HG02884 (cell line): ENCODE results near the gene MRPL12.
"Not testable (repeated sequence)": the region's sequence is repeated elsewhere in the genome, so short reads cannot be mapped to it uniquely, and the experiment has no call there.

Source experiments
- ATAC-seq: cut with Tn5 transposase; IDR thresholded peaks from one replicate; pipeline ENCODE4 v1.9.1; 2021; ENCODE audit warnings: mild to moderate bottlenecking, moderate library complexity; ENCODE audit not compliant: unreplicated experiment

The MRPL12 gene

DNA sequence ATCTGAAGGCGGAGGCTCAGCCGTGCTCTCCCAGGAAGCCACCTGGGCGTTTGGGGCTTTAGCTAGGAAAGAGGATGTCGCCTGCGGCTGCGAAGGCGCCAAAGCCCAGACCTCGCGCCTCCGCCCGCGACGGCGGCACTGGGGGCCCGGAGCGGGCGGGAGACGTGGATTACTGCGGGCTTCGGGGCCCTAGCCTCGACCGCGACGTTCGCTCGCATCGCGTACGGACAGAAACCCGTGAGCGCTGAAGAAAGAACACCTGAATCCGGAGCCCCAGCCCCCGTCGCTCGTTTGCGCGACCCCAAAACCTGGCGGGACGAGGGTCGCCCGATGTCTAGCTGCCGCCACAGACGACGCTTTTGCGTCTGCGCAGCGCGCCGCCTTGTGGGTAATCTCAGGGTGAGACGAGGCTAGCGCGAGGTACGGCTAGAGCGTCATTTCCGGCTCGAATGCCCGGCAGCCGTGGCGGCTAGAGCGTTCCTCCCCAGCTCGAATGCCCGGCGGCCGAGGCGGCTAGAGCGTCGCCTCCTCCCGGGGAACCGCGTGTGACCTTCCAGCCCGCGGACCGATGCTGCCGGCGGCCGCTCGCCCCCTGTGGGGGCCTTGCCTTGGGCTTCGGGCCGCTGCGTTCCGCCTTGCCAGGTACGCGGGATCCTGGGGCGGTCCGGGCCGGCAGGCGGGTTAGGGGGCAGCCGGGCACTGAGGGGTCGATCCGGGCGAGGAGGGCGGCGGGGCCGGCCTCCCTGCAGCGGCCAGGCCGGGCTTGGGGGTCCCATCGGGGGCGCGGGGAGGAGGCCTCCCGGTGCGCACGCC is at the start of gene MRPL12:
MRPL12 (plus strand) TSS at position 434 of the 813 bp plus-strand sequence; CDS start at position 569, 135 bp downstream.
- peak; percentile 75 for ATAC-seq

GRCh38 chr17:81655378-81656117 is 47.6 kb upstream of the MRPL12 start:
- no peak for ATAC-seq

DNA sequence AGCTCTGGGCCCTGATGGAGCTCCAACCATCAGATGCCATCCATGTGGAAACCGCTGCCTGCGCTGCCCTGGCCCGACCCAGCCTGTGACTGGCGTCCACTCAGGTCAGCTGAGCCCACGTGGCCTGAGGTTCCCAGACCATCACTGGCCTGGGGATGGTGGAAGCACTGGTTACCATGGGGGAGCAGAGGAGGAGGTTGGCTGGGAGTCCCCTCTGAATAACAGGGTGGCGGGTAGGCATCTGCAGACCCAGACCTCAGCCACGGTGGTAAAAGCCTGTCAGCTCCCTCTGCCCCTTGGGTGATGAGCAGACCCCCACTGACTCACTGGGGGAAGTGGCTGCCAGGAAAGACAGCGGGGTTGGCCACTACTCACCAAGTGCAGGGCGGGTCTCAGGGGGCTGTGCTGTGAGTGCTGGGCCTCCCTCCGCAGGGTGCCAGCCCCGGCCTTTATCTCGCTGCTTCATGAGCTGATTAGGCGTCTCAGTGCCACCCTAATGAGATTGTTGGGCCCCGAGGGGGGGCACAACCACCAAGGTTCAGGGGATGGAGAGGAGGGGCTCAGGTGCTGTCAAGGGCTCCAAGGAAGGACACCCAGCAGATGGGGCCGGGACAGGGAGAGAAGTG is 46.9 kb upstream of the MRPL12 start, which contains the start of gene PDE6G:
PDE6G (minus strand) TSS at position 425 of the 626 bp plus-strand sequence. CDS start 3,237 bp downstream, outside the sequence.
- ATAC-seq: no peak

GRCh38 chr17:81656835-81657234 is 46.3 kb upstream of the MRPL12 start:
- ATAC-seq: no peak

DNA sequence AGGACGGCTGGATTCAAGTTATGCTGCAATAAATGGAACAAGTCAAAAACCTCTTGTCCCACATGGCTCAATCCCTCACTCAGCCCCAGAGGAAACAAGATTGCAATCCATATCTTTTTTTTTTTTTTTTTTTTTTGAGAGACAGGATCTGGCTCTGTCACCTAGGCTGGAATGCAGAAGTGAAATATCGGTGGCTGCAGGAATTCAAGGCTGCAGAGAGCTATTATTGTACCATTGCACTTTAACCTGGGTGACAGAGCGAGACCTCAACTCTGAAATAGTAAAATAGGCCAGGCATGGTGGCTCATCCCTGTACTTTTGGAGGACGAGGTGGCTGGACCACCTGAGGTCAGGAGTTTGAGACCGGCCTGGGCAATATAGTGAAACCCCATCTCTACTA is 44.1 kb upstream of the MRPL12 start:
- no peak for ATAC-seq

DNA sequence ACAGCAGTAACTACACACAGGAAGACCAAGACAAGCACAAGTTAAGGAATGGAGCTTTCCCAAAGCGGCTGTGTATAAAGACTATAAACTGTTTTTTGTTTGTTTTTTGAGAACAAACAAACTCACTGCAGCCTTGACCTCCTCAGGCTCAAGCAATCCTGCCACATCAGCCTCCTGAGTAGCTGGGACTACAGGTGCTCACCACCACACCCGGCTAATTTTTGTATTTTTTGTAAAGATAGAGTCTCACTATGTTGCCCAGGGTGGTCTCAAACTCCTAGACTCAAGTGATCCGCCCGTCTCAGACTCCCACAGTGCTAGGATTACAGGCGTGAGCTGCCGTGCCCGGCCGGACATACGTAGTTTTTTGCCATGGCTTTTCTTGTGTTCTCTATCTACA is 42.7 kb upstream of the MRPL12 start:
- no peak for ATAC-seq

DNA sequence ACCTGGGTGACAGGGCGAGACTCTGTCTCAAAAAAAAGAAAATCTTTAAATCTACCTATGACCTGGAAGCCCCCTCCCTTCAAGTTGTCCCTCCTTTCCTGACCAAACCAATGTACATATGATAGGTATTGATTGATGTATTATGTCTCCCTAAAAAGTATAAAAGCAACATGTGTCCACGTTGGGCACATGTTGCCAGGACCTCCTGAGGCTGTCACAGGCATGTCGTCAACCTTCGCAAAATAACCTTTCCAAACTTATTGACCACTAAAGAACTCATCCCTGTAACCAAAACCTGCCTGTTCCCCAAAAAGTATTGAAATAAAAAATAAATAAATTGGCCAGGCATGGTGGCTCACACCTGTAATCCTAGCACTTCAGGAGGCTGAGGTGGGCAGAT is 41.2 kb upstream of the MRPL12 start:
- ATAC-seq: no peak

DNA sequence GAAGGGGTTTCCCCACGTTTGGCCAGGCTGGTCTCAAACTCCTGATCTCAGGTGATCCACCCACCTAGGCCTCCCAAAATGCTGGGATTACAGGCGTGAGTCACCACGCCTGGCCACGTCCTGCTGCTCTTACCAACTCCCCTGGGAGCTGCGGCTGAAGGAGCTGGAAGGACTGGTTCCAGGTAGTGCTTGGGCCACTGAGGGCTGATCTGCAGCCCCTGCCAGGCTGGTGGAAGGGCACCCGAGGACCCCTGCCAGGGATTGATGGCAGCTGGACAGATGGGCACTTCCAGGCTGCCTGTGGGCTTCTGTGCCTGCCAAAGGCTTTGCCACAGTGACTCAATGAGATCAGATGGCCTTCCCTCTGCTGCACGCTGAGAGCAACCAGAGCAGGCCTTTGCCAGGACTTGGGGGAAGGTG is 39.1 kb upstream of the MRPL12 start:
- ATAC-seq: no peak

DNA sequence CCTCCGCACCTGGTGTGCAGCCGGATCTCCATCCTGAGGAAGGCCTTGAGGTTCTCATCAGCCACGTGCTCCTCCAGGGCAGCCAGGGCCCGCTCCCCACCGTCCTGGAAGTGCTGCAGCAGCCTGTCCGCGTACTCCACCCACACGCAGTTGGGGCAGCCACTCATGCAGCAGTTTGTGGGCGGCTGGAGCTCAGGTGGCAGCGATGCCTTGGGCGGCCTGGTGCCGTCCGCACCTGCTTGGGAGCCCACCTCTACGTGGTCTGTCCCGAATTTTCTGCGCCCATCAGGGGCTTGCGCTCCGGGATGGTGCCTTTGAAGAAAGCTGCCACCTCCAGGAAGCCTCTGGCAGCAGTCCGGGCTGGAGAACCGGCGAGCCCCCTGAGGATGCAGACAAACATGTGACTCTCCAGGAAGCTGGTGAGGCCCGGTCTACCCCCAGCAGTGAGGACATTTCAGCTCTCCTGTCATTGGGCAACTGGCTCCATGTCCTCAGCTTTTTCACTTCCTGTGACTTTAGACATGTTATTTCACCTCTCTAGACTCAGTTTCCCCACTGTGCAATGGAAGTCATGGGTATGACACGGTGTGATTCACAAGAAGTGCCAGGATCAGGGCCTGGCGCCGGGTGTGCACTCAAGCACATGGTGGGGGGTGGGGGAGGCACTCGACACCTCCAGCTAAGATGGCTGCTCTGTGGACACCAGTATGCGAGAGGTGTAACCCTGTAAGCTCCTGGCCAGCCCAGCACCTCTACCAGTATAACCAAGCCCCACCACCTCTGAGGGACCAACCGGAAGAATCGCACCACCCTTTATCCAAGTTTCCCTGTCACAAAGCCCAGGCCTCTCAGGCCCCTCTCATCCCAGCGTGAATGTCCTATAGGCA is 37.7 kb upstream of the MRPL12 start:
- ATAC-seq: no peak

- ATAC-seq: peak; percentile 19
These were observed 37.1 kb upstream of the MRPL12 start for GRCh38 chr17:81666092-81666341.

DNA sequence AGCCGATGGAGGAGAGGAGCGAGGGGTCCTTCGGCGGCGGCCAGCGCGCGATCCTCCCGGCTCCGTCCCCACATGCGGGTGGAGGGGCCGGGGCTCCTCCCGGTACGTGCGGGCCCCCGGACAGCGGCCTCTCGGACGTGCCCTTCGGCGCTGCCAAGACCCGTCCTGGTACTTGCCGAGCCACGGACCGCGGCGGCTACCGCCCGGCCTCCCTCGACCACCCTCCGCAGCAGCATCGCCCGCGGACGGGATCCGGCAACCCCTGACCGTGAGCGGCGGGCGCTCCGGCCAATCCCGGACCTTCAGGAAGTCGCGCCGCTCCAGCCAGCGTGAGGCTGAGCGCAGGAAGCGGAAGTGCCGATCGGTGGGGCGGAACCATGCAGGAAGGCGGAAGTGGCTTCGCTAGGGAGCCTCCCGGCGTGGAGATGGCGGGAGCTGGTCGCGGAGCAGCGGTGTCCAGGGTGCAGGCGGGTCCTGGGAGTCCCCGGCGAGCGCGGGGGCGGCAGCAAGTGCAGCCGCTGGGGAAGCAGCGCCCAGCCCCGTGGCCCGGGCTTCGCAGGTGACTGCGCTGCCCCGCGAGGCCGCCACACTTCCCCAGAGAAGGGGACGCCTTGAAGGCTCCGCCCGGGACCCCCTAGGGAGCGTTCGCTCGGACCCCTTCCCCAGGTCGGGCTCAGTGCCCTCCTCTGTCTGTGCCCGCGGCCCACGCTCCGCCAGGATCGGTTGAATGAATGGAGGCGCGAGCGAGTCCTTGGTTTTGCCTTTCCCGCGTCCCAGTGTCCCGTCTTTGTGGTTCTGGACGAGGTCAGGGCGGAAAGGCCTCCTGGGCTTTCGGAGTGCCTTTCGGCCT is 36.6 kb upstream of the MRPL12 start, which contains the start of the genes CCDC137 and OXLD1:
CCDC137 (plus strand) TSS at position 396 of the 850 bp plus-strand sequence; CDS start at position 426, 30 bp downstream.
OXLD1 (minus strand) TSS at position 264 of the 850 bp plus-strand sequence; CDS start at position 236, 28 bp downstream.
- peak; percentile 88 for ATAC-seq

- no peak for ATAC-seq
These were observed 35.4 kb upstream of the MRPL12 start for GRCh38 chr17:81667754-81668153.

- ATAC-seq: no peak
These were observed 30.7 kb upstream of the MRPL12 start for GRCh38 chr17:81672504-81672903.

DNA sequence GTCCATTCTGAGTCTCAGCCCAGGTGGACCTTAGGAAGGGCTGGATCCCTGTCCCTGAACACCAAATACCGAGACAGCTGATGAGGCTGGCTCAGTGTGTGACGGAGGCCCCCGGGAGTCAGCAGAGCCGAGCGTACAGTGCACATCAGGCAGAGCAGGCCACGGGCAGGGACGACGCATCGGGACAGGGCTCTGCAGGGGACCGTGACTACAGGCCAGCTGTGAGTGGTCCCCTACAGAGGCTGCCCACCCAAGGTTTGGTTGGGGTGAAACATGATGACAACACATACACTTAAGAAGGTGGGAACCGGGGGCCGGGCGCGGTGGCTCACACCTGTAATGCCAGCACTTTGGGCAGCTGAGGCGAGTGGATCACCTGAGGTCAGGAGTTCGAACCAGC is 30.2 kb upstream of the MRPL12 start:
- no peak for ATAC-seq

- ATAC-seq: no peak
These were observed 29.5 kb upstream of the MRPL12 start for GRCh38 chr17:81673561-81674258.

DNA sequence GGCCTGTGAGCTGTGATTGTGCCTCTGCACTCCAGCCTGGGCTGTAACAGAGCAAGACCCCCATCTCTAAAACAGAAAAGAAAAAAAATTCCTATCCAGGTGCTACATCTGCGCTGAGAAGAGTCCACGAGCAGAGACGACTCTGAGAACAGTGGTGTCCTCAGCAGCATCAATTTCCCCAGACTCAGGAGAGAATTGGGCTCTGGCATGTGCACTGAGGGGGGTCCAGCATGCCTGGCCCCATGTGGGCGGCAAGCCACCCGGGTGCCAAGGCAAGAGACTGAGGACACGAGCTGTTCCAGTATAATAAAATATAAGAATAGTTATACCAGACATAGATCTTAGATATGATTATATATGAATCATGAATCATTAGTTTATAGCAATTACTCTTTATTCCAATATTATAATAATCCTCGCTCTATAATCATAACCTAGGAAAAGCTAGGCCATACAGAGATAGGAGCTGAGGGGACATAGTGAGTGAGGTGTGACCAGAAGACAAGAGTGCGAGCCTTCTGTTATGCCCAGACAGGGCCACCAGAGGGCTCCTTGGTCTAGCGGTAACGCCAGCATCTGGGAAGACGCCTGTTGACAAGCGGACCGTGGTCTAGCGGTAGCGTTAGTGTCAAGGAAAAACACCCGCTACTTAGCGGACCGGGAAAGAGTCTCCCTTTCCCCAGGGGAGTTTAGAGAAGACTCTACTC is 27.5 kb upstream of the MRPL12 start:
- not testable (repeated sequence) for ATAC-seq

DNA sequence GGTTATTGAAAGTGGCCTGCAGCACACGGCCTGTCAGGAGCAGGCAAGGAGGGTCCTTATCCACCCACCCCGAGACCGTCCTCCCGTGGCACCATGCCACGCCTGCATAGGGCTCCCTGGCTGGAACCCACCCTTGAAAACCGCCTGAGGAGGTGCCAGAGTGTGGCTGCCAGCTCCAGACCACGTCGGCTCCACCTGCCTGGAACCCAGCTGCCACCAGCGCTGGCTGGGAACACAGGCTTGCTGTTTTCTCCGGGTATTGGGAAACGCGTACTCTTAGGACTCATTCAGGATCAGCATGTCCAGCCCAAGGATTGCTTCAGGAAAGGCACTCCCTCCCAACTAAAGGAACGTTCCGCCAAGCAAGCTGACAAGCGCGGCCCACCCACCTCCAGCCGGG is 26.3 kb upstream of the MRPL12 start:
- ATAC-seq: no peak

DNA sequence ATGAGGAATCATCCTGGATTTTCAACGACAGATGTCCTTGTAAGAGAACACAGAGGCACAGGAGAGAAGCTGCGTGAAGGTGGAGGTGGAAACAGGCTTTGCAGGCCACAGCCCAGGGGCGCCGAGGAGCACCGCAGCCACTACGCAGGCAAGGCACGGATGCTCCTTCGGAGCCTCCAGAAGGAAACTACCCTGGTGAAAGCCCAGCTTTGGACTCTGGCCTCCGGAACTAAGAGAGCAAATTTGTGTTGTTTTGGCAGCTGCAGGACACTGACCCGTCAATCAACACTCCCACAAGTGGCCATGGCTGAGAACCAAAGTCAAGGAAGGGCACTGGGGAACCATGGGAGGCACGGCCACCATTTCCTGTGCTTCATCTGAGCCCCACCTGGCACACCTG is 23.0 kb upstream of the MRPL12 start:
- ATAC-seq: no peak
